Ammon's horn (tissue), 1 donor: ENCODE results near the gene WTAP.
"Not testable (repeated sequence)": the region's sequence is repeated elsewhere in the genome, so short reads cannot be mapped to it uniquely, and the experiment has no call there.

Experiments
- DNase-seq: peaks from one replicate; pipeline ENCODE4 v3.0.0-alpha.2; 2016; ENCODE audit warnings: low spot score

The WTAP gene

DNA sequence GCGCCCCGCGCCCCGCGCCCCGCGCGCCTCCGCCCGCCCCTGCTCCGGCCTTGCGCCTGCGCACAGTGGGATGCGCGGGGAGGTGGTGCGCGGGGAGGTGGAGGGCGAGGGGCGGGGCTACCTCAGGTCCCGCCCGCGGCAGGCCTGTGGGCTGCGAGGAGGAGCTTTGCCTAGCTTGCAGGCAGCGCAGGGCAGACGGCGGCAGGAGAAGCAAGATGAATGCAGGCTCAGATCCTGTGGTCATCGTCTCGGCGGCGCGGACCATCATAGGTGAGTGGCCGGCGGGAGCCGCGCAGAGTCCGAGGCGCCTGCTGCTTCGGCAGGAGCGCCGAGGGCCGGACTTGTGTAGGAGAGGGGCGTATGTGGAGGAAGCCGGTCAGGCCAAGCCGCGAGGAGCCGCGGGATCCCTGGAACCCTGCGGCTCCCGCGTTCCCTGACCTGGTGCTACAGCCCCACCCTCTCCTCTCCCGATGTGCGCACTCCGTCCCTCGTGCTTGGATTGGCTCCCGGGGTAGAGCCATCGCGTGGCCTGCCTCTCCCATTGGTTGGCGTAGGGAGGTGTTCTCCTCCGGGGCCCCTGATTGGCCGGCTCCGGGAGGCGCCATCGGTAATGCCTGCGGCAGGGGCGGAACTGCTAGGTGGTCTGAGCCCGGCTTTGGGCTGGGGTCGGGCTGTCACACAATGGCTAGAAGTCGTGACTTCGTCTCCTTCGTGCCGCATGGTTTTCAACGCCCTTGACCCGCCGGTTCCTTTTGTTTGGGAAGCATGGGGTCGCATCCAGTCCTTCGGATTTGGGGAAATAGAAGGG is 34.8 kb downstream of the WTAP start, which contains the start of gene ACAT2:
Gene ACAT2 (plus strand): TSS at position 173 of the 808 bp plus-strand sequence. CDS start 43 bp downstream, at position 216.
- peak; percentile 99 for DNase-seq

DNA sequence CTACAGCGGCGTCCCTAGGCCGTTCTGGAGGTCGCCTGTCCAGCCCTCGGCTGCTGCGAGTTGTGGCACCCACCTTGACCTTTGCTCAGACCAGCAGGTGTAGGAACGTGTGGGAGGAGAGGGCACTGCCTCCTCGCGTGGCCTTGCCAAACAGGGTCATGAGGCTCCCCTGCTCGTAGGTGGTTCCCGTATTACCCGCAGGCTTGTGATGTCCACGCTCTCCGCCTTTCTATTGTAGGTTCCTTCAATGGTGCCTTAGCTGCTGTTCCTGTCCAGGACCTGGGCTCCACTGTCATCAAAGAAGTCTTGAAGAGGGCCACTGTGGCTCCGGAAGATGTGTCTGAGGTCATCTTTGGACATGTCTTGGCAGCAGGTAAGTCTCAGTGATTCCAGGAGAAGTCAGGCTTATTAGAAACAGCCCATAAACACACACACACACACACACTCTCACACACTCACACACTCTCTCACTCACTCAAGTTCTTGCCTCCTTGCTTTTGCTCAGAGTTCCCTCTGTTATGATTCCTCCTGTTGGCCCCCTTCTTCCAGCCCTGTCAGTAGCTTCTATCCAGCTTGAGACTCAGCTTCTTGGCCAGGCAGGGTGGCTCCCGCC is 35.5 kb downstream of the WTAP start:
- DNase-seq: peak; percentile 40

DNA sequence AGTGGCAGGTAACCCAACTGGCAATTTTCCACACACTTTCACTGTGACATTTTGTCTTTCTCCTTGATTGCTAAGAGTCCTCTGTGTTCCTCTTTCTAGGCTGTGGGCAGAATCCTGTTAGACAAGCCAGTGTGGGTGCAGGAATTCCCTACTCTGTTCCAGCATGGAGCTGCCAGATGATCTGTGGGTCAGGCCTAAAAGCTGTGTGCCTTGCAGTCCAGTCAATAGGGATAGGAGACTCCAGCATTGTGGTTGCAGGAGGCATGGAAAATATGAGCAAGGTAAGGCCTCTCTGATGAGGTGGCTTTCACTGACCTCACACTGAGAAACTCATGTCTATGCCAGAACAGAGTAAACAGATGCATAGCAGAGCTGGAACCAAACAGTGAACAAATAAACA is 39.6 kb downstream of the WTAP start:
- DNase-seq: no peak

DNA sequence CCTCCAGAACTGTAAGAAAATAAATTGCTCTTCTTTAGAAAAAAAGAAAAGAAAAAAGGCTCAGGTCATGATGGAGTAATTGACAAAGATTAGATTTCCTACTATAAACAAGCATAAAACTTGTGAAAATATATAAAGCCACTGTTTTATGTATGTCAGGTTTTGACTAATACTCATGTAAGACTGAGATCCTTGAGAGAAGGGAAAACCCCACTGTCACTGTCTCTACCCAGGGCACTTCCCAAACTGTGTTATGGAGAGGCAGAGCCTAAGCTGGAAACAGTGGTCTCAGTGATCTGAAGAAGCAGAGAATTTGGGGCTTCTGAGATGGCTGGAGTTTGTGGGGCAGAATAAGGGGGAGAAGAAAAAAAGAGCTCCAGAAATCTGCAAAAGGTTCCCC is 42.2 kb downstream of the WTAP start:
- DNase-seq: no peak

DNA sequence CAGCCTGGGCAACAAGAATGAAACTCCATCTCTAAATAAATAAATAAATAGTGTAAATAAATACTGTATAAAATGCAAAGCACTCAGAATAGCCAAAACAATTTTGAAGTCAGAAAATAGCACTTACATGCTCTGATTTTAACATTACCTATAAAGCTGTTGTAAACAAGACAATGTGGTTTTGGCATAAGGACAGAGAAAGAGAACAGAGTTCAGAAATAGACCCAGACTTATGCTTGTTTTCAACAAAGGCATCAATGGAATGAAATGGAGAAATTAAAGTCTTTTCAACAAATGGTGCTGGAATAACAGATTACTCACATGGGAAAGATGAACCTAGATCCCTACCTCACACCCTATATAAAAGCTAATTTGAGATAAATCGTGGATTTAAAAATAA is 44.9 kb downstream of the WTAP start:
- no peak for DNase-seq

DNA sequence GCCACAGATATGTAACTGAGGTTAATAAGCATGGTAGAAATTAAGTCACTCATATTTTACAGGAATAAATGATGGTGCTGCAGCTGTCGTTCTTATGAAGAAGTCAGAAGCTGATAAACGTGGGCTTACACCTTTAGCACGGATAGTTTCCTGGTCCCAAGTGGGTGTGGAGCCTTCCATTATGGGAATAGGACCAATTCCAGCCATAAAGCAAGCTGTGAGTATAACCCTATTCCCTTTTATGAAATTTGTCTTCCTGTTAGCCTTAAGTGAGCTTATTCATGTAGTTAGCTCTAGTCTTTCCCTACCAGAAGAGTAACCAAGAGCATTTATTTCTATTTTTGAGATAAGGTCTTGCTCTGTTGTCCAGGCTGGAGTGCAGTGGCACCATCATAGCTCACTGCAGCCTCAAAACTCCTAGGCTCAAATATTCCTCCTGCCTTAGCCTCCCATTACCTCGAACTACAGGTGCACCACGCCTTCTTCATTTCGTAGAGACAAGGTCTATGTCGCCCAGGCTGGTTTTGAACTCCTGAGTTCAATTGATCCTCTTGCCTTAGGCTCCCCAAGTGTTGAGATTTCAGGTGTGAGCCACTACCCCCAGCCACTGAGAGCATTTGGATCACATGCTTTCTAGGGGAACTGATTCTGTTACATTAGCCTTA is 50.1 kb downstream of the WTAP start:
- DNase-seq: no peak

DNA sequence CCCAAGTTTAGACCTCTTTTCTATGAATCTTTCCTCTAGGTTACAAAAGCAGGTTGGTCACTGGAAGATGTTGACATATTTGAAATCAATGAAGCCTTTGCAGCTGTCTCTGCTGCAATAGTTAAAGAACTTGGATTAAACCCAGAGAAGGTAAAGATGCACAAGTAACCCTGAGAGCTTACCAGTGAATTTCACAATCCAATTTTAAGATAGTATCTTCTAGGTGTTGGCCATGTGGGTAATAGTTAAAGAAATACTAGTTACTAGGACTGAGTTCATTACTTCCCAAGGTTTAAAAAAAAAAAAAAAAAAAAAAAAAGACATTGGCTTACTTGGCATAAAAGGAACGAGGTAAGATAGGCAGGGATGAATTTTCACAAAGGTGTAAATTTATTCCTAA is 50.8 kb downstream of the WTAP start:
- no peak for DNase-seq

DNA sequence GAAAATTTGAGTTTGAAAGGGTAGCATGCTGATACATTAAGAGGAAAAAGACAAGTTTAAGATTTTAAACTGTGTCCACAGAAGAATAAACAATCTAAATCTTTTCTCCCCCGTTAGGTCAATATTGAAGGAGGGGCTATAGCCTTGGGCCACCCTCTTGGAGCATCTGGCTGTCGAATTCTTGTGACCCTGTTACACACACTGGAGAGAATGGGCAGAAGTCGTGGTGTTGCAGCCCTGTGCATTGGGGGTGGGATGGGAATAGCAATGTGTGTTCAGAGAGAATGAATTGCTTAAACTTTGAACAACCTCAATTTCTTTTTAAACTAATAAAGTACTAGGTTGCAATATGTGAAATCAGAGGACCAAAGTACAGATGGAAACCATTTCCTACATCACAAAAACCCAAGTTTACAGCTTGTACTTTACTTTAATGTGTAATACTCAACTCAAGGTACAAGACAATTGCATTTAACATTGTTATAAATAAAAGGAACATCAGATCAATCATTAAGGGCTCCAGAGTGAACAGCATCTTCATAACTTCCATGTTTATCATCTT is 51.3 kb downstream of the WTAP start:
- no peak for DNase-seq

DNA sequence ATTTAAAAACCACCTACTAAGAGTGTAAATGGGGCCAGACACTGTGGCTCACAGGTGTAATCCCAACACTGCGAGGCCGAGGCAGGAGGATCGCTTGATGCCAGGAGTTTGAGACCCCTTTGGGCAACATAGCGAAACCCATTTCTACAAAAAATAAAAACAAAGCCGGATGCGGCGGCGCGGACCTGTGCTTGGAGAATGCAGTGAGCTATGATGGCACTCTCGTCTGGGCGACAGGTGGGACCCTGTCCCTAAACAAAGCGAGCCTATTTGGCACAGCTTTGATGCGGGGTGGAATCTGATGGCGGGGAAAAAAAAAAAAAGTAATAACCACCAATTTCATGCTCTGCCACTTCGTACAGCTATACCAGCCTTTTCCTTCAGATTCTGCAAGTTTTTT is 61.0 kb downstream of the WTAP start:
- no peak for DNase-seq

DNA sequence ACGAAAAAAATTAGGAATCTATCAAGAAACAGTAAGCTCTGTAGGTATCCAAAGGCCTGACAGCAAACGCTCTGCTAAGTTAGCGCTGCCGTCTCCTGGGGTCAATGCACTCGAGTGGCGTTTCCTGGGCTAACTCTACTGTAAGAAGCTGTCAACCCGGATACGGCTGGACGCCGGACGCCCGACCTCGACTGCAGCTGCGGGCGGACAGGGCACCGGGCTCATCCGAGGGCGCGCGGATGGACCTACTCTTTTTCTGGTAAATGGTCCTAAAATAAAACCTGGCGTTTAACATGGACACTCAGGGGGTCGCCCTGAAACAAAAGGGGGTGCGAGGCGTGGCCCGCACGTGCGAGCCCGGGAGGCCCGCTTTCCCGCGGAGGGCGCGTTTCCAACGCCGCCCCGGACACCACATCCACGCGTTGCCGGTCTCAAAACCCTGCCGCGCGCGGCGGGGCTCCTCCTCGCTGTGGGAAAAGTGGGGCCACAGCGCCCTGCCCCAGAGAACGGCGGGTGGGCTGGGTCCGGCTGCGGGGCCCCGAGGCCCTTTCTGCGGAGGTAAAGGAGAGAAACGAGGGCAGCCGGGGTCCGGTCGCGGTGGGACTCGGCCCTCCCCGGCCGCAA is 61.6 kb downstream of the WTAP start:
- DNase-seq: no peak

DNA sequence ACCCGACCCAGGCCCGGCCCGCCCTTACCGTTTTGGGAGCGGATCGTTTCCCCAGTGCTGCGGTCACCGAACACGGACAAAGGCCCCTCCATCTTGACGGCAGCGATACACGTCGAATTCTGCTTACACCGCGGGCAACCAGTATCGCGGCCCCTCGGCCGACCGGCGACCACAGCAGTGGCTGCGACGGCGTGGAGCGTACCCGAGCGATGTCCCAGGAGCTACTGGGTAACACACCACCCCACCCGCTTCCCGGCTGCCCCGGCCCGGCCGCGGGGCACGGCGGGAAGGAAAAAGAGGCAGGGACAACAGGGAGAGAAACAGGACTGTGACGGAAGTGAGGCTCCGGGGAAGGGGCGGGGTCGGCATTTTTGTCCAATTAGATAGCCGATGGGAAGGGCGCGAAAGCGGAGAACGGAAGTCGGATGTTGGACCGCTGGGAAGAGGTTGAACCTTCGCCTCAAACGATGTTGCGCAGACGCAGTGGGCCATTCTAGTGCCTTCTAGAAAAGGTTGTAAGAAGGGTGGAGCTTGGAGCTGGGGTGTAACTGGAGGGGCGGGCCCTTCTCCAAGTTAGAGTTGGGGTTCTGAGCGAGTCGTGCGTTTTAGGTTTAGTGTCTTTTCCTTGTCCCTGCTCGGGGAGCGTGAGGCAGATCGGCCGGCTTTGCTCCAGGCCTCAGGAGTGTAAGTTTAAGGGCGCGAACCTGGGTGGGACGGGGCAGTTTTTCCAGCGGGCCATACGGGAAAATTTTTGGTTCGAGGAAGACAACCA is 62.3 kb downstream of the WTAP start, which contains the start of gene TCP1:
Gene TCP1 (minus strand): TSS at position 226 of the 772 bp plus-strand sequence. CDS start 134 bp downstream, at position 92.
- peak; percentile 99 for DNase-seq

DNA sequence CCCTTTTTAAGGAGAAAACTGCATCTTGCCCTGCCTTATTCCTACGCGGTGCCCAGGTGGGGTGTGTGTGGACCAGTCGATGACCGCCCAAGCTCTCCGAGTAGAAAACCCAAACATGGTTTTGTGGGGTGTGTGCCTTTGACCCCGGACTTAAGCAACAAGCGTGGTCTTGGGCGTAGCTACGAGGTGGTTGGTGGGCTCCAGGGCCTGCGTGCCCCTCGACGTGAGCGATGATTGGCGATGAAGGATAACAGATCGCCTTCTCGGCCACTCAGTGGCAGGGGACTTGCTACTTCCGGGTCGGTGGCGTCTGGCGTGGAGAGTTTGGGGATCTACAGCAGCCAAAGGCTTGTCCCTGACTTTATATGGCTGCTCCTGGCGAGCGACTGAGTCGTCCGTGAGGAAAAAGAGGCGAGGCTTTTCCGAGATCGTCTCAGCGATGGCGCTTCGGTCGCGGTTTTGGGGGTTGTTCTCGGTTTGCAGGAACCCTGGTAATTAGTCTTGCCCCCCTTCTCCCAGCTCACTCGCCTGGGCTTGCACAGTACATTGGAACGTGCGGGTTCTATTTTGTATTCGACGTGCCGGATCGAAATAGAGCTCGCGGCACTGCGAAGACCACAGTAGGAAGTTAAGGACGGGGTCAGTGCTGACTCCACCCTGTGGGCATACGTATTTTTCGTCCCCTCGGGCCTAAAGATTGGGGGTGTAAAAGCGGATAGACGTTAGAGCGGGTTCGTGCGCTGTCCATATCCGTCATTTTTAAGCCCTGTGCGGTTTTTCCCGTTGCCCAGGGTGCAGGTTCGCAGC is 63.0 kb downstream of the WTAP start, which contains the start of gene MRPL18:
Gene MRPL18 (plus strand): TSS at position 319 of the 807 bp plus-strand sequence. CDS start 121 bp downstream, at position 440.
- DNase-seq: peak; percentile 100

DNA sequence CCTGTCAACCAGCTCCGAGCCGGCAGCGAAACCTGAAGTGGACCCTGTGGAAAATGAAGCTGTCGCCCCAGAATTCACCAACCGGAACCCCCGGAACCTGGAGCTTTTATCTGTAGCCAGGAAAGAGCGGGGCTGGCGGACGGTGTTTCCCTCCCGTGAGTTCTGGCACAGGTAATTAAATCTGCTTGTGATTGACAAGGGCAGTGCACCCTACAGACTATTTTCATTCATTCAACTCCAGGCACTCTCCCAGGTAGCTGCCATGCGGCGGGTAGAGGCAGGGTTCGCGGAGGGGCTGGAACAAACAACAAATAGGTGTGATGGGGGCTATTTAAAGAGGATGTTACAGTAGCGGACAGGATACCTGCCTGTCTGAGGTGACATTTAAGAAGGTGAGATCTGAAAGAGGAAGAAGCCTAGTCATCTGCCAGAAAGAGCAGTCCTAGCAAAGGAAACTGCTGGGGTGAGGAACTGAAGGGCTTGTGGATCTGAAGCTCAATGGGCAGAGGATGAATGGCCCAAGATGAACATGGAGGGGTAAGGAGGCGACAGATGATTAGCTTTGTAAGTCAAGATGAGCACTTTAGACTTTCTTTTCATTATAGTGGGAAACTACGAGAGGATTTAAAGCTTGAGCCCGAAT is 63.8 kb downstream of the WTAP start:
- no peak for DNase-seq

DNA sequence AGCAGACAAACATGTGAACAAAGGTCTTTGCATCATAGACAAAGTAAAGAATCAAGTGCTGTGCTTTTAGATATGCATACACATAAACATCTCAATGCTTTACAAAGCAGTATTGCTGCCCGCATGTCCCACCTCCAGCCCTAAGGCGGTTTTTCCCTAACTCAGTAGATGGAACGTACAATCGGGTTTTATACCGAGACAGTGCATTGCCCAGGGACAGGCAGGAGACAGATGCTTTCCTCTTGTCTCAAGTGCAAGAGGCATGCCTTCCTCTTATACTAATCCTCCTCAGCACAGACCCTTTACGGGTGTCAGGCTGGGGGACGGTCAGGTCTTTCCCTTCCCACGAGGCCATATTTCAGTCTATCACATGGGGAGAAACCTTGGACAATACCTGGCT is 67.7 kb downstream of the WTAP start:
- DNase-seq: not testable (repeated sequence)

DNA sequence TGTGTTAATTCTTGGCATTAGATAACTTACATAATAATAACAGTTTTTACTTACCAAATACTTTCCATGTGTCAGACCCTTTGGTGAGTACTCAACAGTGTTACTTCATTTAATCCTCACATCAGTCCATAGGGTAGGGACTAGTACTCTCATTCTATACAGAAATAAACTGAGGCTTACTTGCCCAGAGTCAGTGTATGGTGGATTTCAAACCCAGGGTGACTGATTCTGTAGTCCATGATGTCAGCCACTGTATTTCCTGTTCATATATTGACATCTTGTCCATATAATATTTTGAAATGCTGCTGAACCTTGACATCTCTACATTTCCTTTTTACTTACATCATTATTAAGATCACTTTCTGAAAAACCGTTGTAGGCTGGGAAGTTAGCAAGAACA is 70.2 kb downstream of the WTAP start:
- no peak for DNase-seq

DNA sequence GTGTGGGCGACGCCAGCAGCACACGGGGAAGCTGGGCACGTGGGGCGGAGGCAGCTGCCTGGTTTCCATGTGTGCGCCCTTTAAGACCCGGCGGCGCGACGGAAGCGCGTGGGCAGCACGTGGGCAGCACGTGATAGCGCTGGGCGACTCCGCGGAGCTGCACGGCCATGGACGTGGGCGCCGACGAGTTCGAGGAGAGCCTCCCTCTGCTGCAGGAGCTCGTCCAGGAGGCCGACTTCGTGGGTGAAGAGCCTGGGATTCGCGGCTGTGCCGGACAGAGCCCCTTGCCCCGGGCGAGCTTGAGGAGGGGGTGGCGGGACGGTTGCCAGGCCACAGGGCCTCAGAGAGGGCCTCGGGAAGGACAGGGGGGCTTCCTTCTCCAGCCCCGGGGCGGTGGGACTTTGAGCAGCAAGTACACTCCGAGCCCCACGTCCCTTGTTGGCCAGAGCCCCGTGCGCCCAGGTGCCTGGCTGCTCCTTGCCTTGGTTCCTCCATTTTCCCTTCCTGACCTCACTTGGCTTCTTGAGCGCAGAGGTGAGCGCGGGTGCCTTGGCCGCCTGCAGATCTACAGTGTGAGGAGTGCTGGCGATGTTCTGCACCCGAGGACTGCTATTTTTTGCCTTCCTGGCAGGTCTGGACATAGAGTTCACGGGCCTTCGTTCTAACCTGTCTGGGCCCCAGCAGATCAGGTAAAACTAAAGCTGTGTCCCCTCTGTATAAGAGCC is 73.0 kb downstream of the WTAP start, which contains the start of gene PNLDC1:
Gene PNLDC1 (plus strand): TSS at position 136 of the 725 bp plus-strand sequence. CDS start 32 bp downstream, at position 168.
- no peak for DNase-seq

DNA sequence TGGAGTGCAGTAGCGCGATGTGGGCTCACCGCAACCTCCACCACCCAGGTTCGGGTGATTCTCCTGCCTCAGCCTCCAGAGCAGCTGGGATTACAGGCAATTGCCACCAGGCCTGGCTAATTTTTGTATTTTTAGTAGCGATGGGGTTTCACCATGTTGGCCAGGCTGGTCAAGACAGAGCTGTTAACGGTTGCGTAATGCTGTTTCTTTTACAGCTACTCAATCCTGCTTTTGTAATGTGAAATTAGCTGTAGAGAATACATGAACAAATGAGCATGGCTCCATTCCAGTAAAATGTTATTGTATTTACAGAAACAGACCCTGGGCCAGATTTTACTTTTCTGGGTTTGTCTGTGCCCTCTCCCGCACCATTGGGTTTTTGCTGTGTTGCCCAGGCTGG is 74.6 kb downstream of the WTAP start:
- DNase-seq: no peak

DNA sequence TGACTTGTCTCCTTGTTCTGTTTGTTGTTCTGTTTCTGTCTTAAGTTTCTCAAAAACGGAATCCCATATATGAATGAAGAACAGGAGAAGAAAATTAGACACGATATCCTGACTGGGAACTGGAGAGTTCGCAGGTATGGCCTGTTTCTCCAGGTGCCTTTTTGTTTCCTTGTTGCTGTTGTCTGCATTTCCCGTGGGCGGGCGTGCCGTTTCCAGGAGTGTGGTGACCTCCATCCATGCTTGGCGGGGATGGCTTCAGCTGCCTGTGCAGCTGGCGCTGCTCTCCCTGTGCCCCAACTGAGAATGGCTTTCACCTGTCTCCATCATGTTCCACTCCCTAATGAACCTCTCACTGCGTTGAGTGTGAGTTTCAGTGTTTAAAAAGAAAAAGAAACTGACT is 77.2 kb downstream of the WTAP start:
- DNase-seq: no peak

DNA sequence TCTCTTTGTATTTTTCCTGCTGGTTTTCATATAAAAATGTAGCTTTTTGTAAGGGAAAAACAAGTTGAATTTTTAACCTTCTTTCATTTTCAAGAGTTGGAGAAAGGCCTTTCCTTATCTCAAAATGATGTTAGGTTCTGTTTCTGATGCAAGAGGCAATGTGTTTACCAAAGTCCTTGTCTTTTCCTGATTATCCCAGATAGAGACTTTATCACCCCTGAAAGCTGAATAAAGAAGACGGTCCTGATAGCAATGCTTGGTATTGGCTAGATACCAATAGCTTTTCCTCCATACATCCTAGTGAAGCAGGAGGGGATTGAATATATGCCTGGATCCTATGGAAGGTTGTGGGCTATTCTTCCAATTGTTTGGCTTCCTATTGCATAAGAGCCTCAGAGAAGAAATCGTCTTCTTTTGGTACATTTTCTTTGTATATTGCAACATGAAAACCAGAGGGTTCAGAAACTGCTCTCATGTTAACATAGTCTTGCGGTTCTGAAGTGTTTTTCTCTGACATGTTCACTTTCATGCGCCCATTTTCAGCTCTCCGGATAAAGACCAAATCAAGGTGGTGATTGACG is 78.2 kb downstream of the WTAP start:
- DNase-seq: no peak
